NCI-H774 (cell line): ENCODE measurements around the gene PCBD2.
A peak's percentile ranks its signal among the peaks of the same experiment; 100 is the strongest.
"Not testable (repeated sequence)": the region's sequence is repeated elsewhere in the genome, so short reads cannot be mapped to it uniquely, and the experiment has no call there.

Experiments used
- DNase-seq: peaks from one replicate; lab custom pipeline; 2025; lab: John Stamatoyannopoulos, UW

Gene PCBD2

DNA sequence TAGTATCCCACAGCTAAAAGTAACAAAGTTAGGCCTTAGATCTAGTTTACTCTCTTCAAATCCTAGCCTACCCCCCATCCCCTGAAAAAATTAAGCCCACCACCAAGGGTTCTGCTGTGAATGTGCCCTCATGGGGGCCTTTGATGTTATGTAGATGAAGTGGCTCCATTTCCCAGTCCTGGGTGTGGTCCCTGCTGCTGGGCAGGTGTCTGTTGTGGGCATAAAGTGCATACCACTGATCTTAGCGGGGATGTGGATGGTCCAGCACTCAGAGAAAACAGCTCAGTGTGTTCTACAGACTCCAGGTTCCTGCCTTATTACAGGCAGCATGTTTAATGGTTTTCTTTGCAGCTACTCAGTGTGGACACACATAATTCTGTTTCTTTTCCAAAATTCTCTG is 1.9 kb downstream of the PCBD2 start:
- DNase-seq = no peak

DNA sequence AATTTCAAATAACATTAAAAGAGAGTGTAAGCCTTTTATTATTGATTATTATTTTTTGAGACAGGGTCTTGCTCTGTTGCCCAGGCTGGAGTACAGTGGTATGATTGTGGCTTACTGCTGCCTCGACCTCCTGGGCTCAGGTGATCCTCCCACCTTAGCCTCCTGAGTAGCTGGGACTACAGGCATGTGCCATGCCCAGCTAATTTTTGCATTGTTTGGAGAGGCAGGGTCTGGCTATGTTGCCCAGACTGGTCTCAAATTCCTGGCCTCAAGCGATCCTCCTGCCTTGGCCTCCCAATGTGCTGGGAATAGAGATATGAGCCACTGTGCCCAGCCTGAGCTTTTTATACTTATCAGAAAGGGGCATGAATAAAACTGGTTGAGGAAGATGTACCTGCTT is 5.8 kb downstream of the PCBD2 start:
- not testable (repeated sequence) for DNase-seq

DNA sequence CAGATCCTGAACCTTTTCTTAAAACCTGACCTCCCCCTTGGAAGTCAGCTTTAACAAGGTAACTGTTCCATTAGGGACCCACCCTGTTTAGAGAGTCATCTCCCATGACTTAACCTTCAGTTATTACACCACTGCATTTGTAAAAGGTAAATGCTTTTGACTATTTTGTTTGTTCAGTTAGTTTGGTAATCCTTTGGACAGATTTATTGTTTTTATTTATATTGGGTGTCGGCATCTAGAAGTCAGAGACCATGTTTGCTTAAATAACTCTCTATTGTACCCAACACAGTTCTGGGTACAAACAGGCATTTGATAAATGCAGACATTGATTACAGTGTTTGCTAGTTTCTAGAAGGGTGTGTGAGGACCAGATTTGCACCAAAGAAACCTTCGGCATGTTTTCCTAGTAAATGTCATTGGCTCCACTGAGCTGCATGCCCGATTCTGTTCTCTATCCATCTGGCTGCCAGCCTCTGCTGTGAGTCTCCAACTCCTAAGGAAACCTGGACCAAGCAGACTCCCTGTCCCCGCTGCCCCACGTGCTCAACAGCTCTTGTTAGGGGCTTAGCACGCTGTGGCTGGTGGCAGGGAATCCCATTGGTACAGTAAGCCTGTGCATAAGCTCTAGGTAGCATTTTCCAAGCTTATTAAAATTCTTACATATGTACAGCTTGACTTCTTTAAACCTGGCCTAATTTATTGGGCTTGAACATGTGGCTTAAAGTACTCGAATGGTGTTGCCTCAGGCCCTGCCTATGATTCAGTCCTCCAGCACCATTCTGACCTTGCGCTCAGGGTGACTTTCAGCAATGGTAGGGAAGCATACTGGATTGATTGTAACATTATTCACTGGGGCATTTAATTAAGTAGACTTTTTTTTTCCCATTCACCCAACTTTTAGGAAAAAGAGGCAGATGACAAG is 6.6 kb downstream of the PCBD2 start:
- no peak for DNase-seq

DNA sequence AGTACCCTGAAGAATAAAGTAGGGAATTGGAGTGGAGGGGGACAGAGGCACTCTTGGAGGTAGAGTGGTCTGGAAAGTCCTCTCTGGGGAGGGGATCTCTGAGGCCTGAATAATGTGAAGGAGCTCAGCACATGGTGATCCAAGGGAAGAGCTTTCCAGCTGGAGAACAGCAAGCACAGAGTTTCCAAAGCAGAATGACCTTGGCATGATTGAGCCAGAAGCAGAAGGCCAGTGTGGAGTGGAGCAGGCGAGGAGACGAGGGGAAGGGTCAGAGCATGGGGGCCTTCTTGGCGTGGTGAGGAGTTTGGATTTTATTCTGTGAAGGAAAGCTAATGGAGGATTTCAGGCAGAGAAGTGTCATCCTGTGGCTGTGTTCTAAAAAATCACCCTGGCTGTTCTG is 8.3 kb downstream of the PCBD2 start:
- DNase-seq = no peak

DNA sequence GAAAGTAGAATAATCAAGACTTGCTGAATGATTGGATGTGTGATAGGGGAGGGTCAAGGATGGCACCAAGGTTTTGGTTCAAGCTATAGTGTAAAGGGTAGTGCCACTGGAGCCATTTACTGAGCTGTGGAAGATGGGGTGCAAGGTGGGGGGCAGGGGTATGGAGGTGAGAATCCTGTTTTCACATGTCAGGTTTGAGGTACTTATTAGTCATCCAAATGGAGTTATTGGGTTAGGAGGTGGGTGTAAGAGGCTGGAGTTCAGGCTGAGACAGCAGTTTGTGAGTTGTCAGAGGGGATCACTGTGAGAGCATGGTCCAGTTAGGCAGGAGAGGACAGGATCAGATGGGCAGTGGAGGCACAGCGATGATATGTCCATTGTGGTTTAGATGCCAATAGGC is 8.9 kb downstream of the PCBD2 start:
- no peak for DNase-seq

DNA sequence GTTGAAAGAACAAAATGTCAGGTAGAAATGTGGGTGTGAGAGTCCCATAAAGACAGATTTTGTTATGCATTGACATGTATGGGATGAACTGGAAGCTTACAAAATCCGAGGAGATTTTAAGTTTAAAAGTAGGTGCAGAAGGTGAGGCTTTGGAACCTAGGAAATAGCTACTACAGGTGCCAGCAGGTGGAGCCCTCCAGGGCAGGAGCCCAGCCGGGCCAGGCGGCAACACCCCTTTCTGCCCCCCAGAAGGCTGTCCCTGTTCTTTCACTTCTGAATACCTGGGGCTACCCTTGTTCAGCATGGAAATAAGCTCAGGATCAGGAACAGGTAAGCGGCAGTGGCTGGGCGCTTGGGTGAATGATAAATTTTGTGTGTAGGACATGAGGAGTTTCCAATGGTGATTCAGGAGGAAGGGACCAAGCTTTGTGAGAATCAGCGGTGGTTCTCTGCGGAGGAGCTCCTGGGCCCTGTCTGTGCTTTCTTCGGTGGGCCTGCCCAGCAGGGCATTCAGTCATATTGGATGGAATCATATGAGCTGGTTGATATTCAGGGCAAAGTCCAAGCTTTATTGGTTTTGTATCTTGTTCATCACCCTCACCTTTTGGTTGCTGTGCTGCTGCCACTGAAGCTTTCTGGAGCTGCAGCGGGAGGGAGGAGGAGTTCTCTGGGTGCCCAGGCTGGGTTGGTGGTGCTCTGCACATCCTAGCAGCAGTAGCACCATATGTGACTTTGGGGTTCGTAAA is 12.3 kb downstream of the PCBD2 start:
- DNase-seq = no peak

DNA sequence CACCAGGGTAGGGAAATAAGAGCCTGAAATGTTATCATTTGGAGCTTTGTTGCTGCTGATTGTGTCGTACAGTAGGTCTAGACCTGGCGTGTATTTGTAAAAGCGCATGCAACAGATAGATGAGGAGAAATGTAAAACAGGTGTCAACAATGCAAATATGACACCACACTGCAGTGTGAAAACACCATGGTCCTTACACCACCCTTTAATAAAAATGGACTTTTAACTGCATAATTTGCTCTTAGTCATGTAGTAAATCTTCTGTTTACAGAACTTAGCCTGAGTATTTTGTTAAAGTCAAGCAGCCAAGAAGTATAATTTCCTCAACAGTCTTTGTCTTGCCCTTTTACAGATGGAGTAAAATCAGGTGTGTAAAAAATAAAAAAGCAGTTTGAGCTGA is 13.9 kb downstream of the PCBD2 start:
- no peak for DNase-seq

DNA sequence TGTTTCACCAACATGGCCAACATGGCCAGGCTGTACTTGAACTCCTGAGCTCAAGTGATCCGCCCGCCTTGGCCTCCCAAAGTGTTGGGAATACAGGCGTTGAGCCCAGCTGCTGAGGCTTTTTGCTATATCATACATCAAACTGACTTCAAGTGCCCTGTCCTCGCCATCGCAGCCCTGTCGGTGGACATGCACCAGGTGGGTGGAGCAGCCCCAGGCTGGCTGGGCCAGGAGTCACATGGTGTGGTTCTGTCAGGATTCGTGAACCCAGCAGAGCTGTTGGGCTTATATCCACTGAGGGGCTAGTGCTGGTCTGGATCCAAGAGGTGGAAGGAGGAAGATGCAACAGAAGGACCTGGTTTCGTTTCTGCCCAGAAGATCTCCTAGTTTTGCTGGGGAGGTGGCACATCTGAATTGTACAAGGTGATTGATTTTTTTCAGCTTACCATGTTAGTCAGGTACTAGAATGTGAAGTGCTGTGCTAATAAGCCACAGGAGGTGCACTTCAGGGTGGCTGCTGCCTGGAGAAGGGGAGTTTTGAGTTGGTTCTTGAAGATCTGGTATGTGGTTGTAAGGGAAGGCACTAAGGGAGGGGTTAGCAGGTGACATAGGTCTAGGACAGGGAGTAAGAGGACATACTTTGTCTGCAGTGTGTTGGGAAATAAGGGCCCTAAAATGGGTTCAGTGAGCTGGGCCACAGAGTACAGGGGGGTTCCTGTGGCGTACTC is 16.1 kb downstream of the PCBD2 start:
- DNase-seq = no peak

DNA sequence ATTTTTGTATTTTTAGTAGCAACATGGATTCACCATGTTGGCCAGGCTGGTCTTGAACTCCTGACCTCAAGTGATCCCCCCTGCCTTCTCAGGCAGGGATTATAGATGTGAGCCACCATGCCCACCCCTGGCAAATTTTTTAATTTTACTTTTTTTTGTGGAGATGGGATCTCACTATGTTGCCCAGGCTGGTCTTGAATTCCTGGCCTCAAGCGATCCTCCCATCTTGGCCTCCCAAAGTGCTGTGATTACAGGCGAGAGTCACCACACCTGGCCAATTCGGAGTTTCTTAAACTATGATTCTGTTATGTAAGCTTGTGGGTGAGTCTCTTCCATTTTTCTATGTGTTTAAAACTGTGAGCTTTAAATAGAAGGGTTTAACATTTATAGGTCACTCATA is 27.6 kb downstream of the PCBD2 start:
- DNase-seq = no peak

DNA sequence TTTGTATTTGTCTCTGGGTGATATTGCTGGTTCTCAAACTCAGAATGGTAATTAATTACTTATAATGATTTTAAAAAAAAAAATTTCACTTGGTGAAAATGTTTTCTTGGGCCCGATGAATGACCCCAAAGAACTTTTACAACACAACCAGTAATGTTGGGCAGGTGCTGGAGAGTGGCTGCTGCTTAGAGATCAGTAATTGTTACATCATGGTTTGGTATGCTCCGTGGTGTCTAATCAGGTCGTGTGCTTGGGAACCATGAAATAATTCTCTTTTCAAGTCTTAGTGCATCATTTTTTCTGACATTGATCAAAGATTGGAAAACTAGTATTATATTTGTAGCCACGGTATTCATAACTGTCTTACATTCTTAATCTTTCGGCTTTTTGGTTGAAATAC is 29.3 kb downstream of the PCBD2 start:
- no peak for DNase-seq

DNA sequence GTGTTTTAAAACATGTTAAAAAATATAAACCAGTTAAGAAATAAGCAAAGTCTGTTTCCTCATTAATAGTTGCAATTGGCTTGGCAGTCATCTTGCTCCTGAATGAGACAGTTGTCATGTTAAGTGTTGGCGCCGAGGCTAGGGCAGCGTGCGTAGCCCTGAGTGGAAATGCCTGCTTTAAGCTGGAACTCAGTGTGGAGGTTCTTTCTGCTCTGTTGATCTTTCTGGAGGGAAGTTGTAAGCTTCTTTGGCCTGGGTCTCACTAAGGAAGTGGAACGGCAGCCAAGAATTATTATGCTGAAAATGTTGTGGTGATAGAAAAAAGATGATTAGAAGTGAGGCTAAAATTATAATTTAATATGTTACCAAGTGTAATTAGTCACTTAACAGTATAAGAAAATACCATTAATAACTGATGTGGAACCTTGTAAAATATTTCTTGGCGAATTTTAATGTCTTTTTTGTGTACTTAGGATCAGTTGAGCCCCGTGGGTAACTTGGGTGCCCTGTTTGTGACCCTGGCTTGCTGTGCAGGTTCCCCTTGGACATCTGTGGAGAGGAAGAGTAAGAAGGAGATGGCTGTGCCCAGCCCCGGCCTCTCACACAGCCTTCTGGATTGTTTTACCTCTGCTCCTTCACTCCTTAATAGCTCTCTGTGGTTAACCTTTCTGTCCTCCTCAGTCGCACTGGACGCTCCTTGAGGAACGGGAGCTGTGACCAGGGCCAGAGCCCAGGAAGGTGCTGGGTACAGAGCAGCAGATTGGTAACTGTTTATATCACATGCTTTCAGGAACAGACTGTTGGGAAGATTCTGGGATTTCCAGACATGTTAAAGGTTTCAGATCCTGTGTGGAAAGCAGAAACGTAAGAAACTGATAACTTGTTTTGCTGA is 31.0 kb downstream of the PCBD2 start:
- DNase-seq = no peak

DNA sequence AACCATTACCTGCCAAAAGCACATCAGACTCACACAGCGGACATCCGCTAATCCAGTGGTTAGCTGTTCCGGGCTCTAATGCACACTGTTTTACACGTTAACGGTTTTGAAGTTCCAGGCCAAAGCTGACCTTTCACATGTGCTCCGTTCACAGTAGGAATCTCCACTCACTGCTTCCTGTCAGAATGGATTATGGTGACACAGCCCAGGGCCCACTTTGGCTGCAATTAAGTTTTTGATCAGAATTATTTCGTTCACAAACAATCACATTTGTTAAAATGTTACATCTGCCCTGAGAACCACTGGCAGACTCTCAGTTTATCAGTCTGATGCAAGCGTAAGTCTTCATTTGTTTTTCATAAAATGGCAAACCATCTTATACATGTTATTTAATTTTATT is 32.6 kb downstream of the PCBD2 start:
- DNase-seq = no peak

DNA sequence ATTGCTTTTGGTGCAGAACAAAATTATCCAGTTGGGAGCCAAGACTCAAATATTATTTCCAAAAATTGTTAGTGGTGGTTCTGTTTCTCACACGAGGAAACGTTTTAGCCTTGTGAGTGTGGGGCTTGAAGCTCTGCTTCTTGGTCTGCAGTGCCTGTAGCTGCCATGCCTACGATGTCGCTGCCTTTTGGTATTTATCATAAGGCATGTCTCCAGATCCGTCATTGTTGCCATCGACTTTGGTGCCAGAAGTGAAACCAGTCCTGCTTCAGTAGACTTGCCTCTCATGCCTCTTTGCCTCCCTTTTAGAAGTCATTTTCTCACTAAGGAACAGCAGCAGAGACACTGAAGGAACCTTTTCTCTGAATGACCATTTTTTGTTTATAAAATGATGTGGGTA is 33.1 kb downstream of the PCBD2 start:
- DNase-seq = no peak

DNA sequence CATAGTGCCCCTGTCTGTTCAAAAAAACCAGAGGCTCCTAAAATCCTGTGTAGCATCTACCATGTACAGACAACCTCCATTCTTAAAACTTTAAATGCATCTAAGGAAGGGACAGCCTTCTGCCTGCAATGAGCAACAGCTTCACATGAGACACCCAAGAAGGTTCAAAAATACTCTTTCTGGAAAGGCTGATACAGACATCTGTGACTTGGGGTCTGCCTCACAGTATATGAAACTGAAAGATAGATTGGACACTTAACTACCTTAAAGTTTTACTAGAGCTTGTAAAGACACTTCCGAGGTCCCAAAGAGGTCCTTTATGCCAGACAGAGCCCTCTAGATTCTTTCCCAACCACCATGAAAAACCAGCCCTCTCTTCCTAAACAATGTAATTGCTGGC is 34.6 kb downstream of the PCBD2 start:
- no peak for DNase-seq

DNA sequence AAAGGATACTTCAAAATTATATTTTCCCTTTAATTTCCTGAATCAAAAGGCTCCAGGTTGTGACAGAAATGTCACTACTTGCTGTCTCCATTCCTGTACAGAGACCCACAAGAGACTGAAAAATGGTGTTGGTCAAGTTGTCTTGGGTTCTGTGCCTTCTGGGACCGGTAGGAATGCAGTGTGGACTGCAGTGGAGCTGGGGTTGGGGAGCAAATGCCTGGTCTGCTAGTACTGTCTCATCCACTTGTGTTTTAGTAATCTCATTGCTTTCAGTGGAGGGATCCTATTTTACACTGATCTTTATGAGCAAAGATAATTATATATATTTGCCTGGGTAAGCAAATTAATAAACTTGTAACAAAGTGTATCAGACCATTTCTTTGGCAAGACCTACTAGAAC is 38.6 kb downstream of the PCBD2 start:
- no peak for DNase-seq

DNA sequence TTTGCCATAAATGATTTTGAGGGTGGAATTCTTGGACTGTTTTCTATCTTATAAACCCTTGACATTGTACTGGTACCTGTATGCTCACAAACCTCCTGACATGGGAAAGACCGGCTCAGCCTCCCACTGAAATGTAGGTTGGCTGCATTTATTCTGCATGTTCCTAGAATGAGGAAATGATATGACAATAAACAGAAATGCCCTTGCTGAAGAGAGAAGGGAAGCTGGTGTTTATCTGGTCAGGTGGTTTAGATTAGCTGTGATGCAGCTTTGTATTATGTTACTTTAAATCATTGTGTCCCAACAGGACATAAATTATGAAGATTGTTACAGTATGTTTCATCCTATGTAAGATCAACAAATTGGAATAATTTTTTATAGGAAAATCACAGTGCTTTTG is 39.7 kb downstream of the PCBD2 start:
- no peak for DNase-seq

DNA sequence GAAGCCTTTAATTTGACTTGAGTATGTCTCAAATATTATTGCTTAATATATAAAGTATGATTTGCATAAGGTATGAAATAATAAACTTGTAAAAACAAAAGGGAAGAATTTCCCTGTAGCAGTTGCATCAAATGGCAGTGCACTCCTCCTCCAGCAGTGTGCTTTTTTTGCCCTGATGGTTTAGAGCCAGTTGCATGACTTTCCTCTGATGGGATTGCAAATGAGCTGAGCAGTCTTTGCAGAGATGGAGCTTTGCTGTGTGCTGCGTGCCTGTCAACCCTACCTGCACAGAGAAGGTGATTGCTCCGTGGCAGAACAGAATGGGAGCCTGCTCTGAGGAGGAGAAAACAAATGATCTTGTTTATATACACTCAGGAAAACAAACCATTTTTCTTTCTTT is 40.1 kb downstream of the PCBD2 start:
- no peak for DNase-seq

DNA sequence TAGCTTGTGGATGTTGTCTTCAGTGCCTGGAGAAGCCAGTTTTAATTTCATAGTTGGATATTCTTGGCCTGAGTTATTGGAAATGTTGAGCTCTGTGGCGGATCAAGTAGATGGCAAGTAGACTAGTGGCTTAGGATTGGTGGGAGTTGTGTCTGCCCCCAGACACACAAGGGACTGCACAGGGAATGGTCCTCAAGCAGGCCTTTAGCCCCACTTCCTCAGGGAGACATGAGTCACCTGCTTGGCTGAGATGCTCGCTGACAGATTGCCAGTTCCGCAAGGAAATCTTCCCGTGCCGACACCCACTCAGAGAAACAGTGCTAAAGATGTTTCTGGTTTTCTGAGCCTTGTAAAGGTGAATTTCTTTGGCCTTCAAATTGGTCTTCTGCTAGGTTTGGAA is 44.0 kb downstream of the PCBD2 start:
- no peak for DNase-seq

DNA sequence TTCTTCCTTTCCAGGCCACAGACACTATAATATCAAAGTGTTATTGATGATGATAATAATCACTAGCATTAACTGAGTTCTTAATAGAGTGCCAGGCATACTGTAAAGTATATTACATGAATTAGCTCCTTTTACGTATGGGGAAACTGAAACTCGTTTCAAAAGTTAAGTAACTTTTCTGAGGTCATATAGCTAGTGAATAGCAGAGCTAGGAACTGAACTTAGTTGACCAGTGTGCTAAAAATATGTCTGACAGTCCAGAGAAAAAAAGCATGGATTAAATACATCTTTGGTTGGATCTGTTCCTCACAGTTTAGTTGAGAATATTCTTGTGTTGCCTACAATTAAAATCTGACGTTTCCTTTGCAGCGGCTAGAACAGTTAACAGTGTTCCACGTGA is 44.4 kb downstream of the PCBD2 start:
- no peak for DNase-seq

DNA sequence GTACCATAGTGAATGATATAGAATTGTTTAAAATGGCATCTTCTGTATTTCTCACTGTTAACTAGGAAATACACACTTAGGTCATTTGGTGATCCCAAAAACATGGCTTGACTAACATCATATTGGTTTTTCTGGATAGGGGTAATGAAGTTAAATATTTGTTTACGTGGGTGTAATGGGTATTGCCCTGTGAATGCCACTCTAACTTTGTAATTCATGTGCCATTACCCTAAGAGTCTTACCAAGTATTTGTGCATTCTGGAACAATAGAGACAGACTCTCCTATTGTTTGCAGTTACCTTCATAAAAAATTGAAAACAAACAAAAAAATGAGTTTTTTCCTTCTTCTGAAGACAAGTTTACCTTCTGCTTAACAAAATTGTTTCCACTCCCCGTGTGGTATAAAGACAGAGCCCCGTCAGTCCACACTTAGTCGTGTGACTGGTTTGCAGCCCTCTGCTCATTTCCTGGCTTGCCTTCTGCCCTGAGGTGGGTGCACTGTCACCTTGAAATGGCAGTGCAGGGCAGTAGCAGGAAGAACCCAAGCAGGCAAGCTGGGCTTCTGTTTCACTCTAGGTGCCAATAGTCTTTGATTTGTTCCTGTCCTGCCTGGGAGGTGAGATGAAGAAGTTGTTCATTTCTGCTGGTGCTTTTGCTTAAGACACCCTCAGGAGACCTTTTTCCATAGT is 53.1 kb downstream of the PCBD2 start:
- peak; percentile 23 for DNase-seq

DNA sequence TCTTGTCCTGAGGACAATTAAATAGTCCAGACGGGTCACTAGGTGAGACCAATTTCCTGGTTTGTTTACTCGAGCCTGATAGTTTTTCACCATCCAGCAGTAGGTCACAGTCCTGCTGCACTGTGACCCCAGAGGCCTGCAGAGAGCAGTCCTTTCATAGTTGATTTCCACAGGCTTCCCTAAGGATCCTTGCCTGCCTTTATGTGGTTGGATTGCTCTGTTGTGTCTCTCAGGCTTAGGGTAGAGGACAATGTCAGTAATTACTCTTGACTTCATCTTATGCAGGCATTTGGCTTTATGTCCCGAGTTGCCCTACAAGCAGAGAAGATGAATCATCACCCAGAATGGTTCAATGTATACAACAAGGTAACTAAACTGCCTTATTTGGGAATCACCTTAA is 53.8 kb downstream of the PCBD2 start:
- DNase-seq = no peak
